KG1 (cell line): Measurements from ENCODE around the gene BRCA2.

Experiments used
- DNase-seq: peaks from one replicate; lab custom pipeline; 2025; lab: John Stamatoyannopoulos, UW

Gene BRCA2

DNA sequence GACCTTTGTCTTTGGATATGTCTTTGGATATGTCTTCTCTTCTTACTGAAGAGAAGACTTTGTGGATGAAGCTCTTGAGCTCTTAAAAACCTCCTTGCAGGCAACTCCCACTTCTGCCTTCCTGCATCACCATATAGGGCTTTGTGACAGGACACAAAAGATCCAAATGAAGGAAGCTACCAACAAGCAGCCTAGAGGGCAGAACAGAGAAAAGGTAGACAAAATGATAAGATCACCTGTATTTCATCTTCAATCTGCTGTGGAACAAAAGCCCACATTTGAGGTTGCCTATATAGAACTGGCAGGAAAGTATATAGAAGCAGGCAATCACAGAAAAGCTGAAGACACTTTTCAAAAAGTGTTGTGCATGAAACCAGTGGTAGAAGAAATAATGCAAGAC, 70.1 kb downstream of the BRCA2 start:
- no peak for DNase-seq

DNA sequence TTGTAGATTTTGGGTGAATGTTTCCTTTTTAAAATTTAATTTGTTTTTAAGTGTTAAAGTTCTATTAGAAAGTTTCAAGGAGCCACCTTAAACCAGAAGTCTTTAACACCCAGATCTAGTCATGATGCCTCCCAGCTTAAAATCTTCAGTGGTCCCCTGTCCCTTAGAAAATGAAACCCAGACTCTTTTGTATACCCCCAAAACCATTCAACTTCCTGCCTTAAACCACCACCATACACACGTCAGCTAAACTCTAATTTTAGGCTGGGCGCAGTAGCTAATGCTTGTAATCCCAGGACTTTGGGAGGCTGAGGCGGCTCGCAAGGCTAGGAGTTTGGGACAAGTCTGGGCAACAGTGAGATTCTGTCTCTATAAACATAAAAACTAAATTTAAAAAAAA, 74.7 kb downstream of the BRCA2 start:
- no peak for DNase-seq

DNA sequence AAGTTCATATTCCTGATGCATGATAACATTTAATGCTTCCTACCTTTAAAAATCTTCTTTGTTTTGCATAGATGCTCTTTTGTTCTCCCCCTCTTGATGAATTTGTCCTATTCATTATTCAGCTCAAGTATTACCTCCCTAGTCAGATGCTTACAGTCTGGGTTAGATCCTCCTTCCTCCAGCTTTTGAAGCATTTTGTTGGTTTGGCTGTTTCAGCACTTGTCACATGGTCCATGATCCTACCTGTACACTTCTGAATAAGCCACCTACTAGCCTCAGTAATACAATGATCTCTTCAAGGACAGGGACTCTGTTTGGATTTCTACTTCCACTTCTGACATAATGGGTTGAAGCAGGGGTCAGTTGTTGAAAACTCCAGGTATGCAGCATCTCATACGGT, 75.2 kb downstream of the BRCA2 start:
- no peak for DNase-seq

GRCh38 chr13:32391101-32391619, 75.9 kb downstream of the BRCA2 start:
- no peak for DNase-seq

GRCh38 chr13:32403108-32403507, 87.8 kb downstream of the BRCA2 start:
- no peak for DNase-seq

GRCh38 chr13:32407854-32408253, 92.5 kb downstream of the BRCA2 start:
- no peak for DNase-seq

GRCh38 chr13:32408296-32409000, 93.1 kb downstream of the BRCA2 start:
- no peak for DNase-seq

DNA sequence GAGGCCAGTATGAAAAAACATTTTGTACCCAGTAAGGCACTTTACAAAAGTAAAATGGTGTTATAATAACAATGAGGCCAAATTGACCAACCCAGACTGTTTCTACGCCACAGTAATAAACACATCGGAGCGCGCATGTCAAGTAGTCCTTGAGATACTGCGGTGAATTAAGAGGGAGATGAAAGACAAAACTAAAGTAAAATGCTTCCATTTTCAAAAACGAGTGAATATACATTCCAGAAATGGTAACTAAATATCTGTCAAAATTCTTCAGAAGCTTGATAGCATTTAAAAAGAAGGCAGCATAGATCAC, 93.6 kb downstream of the BRCA2 start:
- no peak for DNase-seq

DNA sequence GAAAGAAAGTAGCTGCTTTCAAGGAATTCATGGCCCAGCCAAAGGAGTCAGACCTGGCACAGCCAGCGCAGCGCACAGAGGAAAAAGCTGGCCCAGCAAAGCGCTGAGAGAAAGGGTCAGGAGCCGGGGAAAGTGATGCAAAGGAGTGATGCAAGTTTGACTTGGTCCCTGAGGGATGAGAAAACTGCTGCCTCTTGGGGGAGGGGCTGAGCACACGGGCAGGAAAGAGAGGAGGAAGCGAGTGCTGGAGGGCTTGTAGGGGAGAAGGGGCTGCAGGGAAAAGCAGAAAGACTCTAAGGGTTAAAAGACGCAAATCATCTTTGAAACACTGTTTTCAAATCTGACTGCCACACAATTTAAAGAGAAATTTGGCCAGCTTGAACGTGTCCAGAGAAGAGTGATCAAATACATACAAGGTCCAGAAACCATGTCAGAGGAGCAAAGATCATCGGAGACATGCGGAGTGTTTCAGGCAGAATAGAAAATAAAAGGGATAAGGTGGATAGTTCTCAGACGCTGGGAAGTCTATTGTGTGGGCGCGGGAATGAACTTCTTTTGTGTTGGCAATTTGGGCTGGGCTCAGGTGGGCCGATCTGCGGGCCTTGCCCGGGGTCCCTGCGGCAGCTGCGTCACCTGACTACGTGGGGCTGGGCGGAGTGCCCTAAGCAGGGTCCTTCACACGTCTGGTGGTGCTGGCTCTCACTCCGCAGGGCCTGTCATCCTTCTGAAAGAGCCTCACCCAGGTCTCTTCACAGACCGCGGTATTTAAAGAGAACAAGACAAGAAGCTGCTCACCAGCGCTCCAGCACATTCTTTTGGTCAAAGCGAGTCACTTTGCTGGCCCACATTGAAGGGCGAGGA, 94.5 kb downstream of the BRCA2 start:
- DNase-seq, result no peak

DNA sequence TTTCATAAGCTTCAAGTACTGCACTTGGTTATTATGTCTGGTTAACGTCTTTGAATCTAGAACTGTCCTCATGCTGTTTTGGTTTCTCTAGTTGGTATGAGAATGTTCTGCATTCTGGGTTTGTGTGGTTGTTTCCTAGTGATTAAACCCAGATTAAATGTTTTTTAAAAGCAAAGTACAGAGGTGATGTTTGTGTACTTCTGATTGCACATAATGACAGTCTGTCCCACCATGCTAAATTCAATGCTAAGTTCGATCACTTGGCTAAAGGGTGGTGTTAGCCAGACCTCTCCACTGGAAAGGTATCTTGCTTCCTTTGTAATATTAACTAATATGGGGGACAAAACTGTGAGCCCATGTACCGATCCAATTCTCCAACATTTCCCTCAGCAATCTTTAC, 98.0 kb downstream of the BRCA2 start:
- DNase-seq, result no peak

DNA sequence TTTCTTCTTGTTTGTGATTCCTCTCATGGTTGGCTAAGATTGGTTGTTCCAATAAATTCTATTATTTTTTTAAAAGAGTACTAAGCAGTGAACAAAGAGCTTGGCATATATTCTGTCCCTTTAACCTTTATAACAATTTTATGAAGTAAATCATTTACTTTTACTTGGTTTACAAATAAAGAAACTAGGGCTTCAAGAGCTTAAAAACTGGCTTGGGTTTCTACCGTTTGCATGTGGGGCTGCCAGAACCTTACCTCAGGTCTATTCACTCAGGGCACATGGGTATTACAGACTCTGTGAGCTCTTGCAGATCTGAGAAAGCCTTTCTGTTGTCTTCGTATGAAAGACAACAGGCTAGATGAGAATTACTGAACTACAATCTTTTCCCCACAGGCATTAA, 99.3 kb downstream of the BRCA2 start:
- DNase-seq, result no peak

GRCh38 chr13:32415019-32415418, 99.7 kb downstream of the BRCA2 start:
- DNase-seq, result no peak

- DNase-seq, result no peak
Measured at GRCh38 chr13:32417995-32418394, 102.7 kb downstream of the BRCA2 start.

GRCh38 chr13:32419862-32420261, 104.6 kb downstream of the BRCA2 start:
- no peak for DNase-seq

DNA sequence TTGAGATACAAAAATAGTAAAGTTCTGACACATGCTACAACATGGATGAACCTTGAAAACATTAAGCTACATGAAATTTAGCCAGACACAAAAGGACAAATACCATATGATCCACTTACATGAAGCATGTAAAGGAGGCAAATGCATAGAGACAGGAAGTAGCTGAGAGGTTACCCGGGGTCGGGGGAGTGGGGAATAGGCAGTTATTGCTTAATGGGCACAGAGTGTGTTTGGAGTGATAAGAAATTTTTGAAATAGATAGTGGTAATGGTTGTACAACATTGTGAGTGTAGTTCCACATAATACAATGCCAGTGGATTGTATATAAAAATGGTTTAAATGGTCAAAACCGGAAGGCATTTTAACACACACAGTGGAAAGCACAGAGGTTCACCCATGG, 108.3 kb downstream of the BRCA2 start:
- no peak for DNase-seq

DNA sequence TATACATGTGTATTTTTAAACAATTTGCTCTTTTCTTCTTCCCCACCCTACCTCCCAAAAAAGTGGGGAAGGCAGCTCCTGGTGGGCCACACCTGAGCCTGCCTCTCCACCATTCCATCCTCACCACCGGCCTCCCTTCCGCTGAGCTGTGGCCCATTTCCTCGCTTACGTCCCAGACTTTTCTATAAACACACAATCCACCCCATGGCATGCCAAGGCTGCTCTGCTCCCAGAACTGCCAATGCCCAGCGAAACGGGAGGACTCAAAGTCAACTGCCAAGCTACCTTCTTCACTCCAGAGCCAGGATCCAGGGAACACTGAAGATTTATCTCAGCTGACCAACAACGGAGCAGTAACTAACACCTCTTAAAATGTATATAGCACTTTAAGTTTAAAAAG, 109.8 kb downstream of the BRCA2 start:
- DNase-seq, result no peak

DNA sequence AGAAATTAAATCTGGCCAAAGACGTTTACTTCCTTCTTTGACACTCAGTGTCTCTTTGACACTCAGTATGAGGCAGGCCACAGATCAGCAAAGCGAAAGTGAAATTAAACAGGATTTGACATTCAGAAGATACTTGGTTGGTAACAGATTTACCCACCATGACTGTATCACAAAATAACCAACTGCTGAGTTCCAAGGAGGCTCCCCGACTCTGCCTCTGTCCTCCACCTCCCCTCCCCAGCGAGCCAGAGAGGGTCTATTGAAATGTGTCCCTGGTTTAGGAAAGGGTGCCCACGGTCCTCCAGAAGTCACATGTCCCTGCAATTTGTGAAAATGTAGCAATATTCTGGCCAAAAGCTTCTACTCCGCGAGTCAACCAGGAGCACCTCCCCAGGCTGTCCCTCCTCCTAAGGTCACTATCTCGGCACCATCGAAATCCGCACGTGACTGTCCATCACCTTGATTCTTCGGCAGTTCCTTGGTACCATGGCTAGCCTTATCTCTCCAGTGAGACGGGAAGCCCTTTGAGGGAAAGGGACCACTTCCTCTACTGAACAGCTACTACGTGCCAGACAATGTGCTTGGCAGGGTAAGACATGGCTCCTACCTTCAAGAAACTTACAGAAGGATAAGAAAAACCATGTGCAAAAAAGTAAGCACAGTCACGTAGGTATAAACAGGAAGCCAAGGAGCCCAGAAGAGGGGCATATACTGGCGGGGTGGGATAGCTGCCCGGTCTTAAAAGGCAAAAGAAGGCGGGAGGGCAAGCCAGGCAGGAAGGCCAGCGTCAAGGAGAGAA, 111.1 kb downstream of the BRCA2 start:
- DNase-seq, result peak; percentile 57

DNA sequence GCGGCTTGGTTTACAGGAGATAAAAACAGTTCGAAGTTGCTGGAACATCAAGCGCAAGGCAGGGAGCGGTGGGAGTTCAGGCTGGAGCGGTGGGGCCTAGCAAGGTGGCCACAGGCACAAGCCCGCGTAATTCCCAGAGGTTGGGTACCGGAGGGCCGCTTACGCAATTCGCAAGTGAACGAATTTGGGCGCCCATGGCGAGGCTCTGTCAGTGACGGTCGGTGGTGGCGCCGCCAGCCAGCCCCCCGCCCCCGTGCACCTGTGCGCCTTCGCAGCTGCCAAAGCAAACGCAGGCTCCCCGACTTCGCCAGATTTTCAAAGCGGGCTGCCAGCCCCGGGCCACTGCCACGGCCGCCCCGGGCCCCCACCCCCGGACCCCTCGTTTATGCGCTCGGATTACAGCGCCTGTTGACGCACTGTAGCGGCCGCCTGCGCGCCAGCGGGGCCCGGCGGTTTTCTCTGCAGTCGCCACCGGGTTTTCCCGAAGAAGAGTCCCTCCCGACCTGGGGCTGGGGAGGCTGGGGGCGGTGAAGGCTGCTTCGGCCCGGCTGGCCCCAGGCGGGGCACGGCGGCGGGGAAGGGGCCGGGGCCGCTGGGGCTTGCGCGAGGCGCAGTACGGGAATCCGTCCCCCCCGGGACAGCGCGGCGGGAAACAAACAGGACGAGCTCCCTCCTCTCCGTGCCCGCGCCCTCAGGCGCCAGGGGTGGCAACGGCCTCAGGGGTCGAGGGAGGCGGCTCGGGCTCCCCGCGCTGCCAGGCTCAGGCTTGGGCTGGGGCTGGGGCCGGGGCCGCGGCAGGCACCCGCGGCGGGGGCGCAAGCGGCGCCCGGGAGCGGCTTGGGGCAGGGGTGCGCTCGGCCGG, 111.9 kb downstream of the BRCA2 start:
- peak; percentile 57 for DNase-seq

DNA sequence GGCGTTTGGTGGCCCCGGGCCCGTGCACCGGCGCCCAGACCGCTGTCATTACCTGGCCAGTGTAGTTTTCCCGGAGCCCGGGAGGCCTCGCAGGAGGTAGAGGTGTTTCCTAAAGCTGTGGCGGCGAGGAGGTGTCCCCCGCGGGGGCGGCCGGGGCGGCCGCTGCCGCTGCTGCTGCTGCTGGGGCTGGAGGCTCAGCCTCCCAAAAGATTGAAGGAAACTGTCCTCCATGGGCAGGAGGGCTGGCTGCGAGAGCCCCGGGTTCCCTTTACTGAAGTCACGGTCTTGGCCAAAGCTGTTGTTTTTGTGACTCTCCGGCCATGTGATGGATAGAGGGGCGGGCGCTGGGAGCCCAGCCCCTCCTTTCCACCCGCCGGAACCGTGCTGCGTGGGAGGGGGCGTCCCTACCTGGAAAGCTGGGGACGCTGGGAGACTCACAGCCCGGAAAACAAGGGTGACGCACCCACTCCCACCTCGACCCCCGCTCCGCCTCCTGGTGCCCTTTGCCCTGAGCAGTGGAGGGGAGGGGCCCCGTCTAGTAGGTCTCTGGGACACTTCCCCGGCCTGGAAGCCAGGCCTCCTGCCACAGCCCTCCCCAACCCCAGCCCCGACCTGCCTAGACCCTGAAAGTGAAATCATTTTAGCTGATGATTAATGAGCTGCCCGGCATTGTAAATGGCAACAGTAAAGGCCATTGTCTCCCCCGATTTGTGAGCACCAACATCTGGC, 112.7 kb downstream of the BRCA2 start, which contains the start of gene N4BP2L1:
Gene N4BP2L1 (minus strand): TSS at position 279 of the 729 bp plus-strand sequence. CDS start 48 bp downstream, at position 231.
- DNase-seq, result peak; percentile 53

- DNase-seq, result no peak
Measured at GRCh38 chr13:32428581-32429432, 113.5 kb downstream of the BRCA2 start.
